Measurements from ENCODE around the gene EI24. TPM values are rescaled to one million over a fixed set of nuclear protein-coding genes. Genes with fewer than 3 reads are reported as not detected.

EI24 gene
- total and polyA plus RNA-seq, 2 of the 8 experiments (the other 6 are each of a cell fraction or from before 2014, with no cell fraction given), result 135 to 264 TPM

DNA sequence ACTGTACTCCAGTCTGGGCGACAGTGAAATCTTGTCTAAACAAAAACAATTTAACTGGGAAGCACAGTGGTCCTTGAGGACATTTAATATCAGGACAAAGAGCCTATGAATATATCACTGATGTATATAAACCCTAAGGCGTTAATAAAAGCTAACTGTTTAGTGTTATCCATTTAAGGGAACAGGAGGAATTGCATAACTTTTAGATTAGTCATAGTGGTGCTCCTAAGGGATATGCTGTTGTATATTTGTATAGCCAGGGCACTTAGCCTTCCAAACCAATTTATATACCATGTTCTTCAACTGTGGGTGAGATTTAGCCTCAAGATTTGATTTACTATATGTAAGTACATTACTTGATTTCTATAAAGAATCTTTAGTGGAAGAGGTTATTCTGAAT is 52.7 kb downstream of the EI24 start (continued):
- TF ChIP-seq HDAC6 (IDR thresholded peaks at IDR 0.05; ENCODE audit: low read depth, low read length) (no peak), NANOG (IDR thresholded peaks at IDR 0.05; ENCODE audit: insufficient read depth, low read depth, low read length, poor library complexity, severe bottlenecking) (no peak), CHD2 (IDR thresholded peaks at IDR 0.05; ENCODE audit: low read length) (no peak)
- TF ChIP-seq, protein P1, sequence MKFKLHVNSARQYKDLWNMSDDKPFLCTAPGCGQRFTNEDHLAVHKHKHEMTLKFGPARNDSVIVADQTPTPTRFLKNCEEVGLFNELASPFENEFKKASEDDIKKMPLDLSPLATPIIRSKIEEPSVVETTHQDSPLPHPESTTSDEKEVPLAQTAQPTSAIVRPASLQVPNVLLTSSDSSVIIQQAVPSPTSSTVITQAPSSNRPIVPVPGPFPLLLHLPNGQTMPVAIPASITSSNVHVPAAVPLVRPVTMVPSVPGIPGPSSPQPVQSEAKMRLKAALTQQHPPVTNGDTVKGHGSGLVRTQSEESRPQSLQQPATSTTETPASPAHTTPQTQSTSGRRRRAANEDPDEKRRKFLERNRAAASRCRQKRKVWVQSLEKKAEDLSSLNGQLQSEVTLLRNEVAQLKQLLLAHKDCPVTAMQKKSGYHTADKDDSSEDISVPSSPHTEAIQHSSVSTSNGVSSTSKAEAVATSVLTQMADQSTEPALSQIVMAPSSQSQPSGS (IDR thresholded peaks at IDR 0.05; ENCODE audit: low read length), result no peak

Measured in H1 (cell line).